Lung (tissue), 12 donors: ENCODE results near the gene MAN2A1. TPM values are rescaled to one million over a fixed set of nuclear protein-coding genes. Genes with fewer than 3 reads are reported as not detected.

ENCODE experiments used
- ATAC-seq: fragments of 200-7000 bp; cut with Tn5 transposase; one replicate; pipeline ENCODE4 v1.9.1; 2020; ENCODE audit warnings: moderate number of reproducible peaks; ENCODE audit not compliant: insufficient read depth, low FRiP score
- DNase-seq, 3 donors: peaks; one replicate each; pipeline ENCODE4 v3.0.0-alpha.2; 2013 to 2017
- H3K27ac ChIP-seq, 2 donors: one replicate each; pipeline ENCODE4 v1.5.1; 2013; ENCODE audit warnings: mild to moderate bottlenecking in 2 of 2, moderate library complexity in 2 of 2, control low read depth in 1 of 2, inconsistent platforms in 1 of 2, low read depth in 1 of 2, low read length in 1 of 2
- H3K27me3 ChIP-seq, 3 donors: one replicate each; pipeline ENCODE4 v1.5.1; 2013; ENCODE audit warnings: low read length in 2 of 3; ENCODE audit not compliant: control insufficient read depth in 3 of 3, insufficient read depth in 3 of 3
- H3K36me3 ChIP-seq, 4 donors: one replicate each; pipeline ENCODE4 v1.5.1; 2013; ENCODE audit warnings: low read length in 4 of 4, mild to moderate bottlenecking in 1 of 4, moderate library complexity in 1 of 4; ENCODE audit not compliant: control insufficient read depth in 4 of 4, insufficient read depth in 4 of 4
- H3K4me1 ChIP-seq, 5 donors: one replicate each; pipeline ENCODE4 v1.5.1; 2013; ENCODE audit warnings: low read length in 5 of 5, mild to moderate bottlenecking in 2 of 5, moderate library complexity in 1 of 5; ENCODE audit not compliant: control insufficient read depth in 5 of 5, insufficient read depth in 5 of 5
- H3K4me3 ChIP-seq: one replicate; pipeline ENCODE4 v1.5.1; 2013; ENCODE audit warnings: mild to moderate bottlenecking, control low read depth, moderate library complexity
- H3K9ac ChIP-seq, 2 donors: one replicate each; pipeline ENCODE4 v1.5.1; 2013; ENCODE audit warnings: low read length in 2 of 2, control low read depth in 1 of 2; ENCODE audit not compliant: insufficient read depth in 1 of 2
- H3K9me3 ChIP-seq, 4 donors: one replicate each; pipeline ENCODE4 v1.5.1; 2013; ENCODE audit warnings: low read length in 3 of 4, mild to moderate bottlenecking in 1 of 4, moderate library complexity in 1 of 4; ENCODE audit not compliant: control insufficient read depth in 4 of 4, insufficient read depth in 3 of 4
- whole genome bisulfite sequencing, 2 donors: extraction: QIAGEN DNeasy Blood & Tissue Kit; methylation state at CpG; one replicate each; pipeline ENCODE4 v1.1.7; 2013; 5-methylcytosine and 5-hydroxymethylcytosine counted together
- polyA plus RNA-seq, 2 donors: library from polyadenylated mRNA; stranded (reverse); fragments of 200-250 nt; gene quantifications; one replicate each; pipeline ENCODE4 v1.2.1, GENCODE V29; 2013
- total RNA-seq, 2 donors: library from RNA; depleted of rRNA in 1 of 2; stranded (reverse); fragments of >200 nt in 1 of 2; gene quantifications; one replicate each; pipeline ENCODE4 v1.2.1, GENCODE V29; 2014 to 2021
- TF ChIP-seq, protein P1 (sequence below): IDR thresholded peaks from 2 replicates; pipeline ENCODE4 v1.5.1; 2012; ENCODE audit warnings: mild to moderate bottlenecking; ENCODE audit errors: control extremely low read depth, extremely low read depth
- donor health status: control.
- donor health status: control.
- donor health status: Bipolar disorder and iron deficiency.
- donor health status: healthy.
- donor health status: DM: yes; HTN: yes; CAD: no.

MAN2A1 gene
- total and polyA plus RNA-seq, 4 donors = 7.8 to 65.1 (median 25.3) TPM

DNA sequence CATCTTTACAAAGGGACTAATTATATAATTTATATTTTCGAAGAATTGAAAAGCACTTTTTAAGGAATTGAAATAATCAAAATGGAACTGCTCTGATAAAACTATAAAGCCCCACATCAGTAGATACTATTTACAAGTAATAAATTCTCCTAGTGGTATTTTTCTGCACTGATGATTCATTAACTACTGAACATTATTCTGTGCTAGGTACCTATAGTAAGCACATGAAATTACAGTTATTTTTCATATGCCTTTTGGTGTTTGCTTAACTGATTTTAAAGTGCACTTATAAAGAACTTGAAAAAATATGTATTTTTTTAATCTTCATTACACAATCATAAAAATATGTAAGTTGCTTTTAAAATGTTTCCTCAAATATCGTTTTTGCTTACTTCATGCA, 123.0 kb downstream of the MAN2A1 start:
- no peaks in the 10 kb centered on the region for H3K27me3 ChIP-seq
- no peak overlapping the region for H3K27ac ChIP-seq
- H3K4me1 ChIP-seq = peaks cover 0 to 1% (median 0%) of the 10 kb centered on the region in 5 donors
- 71 to 81% methylated on average over 2 of the region's 2 CpGs for WGBS, 2 donors
- H3K9ac ChIP-seq = no peak overlapping the region
- no peak overlapping the region for H3K4me3 ChIP-seq
- TF ChIP-seq, protein P1, sequence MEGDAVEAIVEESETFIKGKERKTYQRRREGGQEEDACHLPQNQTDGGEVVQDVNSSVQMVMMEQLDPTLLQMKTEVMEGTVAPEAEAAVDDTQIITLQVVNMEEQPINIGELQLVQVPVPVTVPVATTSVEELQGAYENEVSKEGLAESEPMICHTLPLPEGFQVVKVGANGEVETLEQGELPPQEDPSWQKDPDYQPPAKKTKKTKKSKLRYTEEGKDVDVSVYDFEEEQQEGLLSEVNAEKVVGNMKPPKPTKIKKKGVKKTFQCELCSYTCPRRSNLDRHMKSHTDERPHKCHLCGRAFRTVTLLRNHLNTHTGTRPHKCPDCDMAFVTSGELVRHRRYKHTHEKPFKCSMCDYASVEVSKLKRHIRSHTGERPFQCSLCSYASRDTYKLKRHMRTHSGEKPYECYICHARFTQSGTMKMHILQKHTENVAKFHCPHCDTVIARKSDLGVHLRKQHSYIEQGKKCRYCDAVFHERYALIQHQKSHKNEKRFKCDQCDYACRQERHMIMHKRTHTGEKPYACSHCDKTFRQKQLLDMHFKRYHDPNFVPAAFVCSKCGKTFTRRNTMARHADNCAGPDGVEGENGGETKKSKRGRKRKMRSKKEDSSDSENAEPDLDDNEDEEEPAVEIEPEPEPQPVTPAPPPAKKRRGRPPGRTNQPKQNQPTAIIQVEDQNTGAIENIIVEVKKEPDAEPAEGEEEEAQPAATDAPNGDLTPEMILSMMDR = no peak
- peaks cover 5 to 15% (median 10%) of the 10 kb centered on the region in 4 donors for H3K36me3 ChIP-seq
- H3K9me3 ChIP-seq = no peaks in the 10 kb centered on the region
- peak in 1 of 3 donors; percentile 6 for DNase-seq
- ATAC-seq = no peak

- peaks cover 2 to 12% (median 6%) of the 10 kb centered on the region in 4 donors for H3K36me3 ChIP-seq
- H3K27ac ChIP-seq = no peak overlapping the region
- no peaks in the 10 kb centered on the region for H3K27me3 ChIP-seq
- H3K4me1 ChIP-seq = peaks cover 0 to 1% (median 0%) of the 10 kb centered on the region in 5 donors
- H3K9ac ChIP-seq = no peak overlapping the region
- no peaks in the 10 kb centered on the region for H3K9me3 ChIP-seq
- DNase-seq = no peak
- H3K4me3 ChIP-seq = no peak overlapping the region
- WGBS, 2 donors = 93 to 99% methylated on average over 1 of the region's 1 CpG
- TF ChIP-seq, protein P1 = no peak
- no peak for ATAC-seq
Measured at GRCh38 chr5:109816732-109817131, 127.0 kb downstream of the MAN2A1 start.

- DNase-seq (no peak), ATAC-seq (no peak)
- Histone ChIP-seq H3K27me3 (no peaks in the 10 kb centered on the region), H3K9me3 (no peaks in the 10 kb centered on the region), H3K36me3 (peaks cover 1 to 14% (median 2%) of the 10 kb centered on the region in 4 donors), H3K27ac (no peak overlapping the region), H3K4me1 (no peaks in the 10 kb centered on the region), H3K9ac (no peak overlapping the region), H3K4me3 (no peak overlapping the region)
- WGBS, 2 donors = 48 to 50% methylated on average over 2 of the region's 2 CpGs
- TF ChIP-seq, protein P1 = no peak
Measured at GRCh38 chr5:109819878-109820277, 130.2 kb downstream of the MAN2A1 start.

DNA sequence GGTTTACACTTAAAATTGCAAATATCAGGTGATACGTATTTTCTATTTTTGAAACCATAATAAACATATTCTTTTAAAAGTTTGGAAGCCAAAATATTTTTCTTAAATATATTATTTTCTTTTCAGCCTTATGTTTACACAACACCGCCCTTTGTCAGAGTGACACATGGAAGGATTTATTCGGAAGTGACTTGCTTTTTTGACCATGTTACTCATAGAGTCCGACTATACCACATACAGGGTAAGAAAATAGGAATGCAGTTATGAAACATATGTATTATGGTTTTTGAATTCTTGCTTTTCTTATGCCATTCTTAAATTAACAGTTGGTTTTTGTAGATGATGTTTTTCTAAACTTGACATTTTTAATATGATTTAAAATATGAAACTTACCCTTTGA, 133.9 kb downstream of the MAN2A1 start:
- H3K27me3 ChIP-seq = no peaks in the 10 kb centered on the region
- H3K9me3 ChIP-seq = no peaks in the 10 kb centered on the region
- H3K36me3 ChIP-seq = peaks cover 0 to 5% (median 2%) of the 10 kb centered on the region in 4 donors
- 96 to 99% methylated on average over 4 of the region's 4 CpGs for WGBS, 2 donors
- no peak overlapping the region for H3K27ac ChIP-seq
- H3K4me1 ChIP-seq = no peaks in the 10 kb centered on the region
- no peak overlapping the region for H3K9ac ChIP-seq
- no peak overlapping the region for H3K4me3 ChIP-seq
- DNase-seq = no peak
- TF ChIP-seq, protein P1 = no peak
- no peak for ATAC-seq
